ENCODE results near the gene IPO4. TPM values are rescaled to one million over a fixed set of nuclear protein-coding genes. Genes with fewer than 3 reads are reported as not detected.

The IPO4 gene
- polyA plus RNA-seq, 1 donor (not counting 4 experiments of a cell fraction or from before 2014, with no cell fraction given), result 18.6 TPM

GRCh38 chr14:24177041-24177825, 11.4 kb downstream of the IPO4 start:
- H2AFZ ChIP-seq (ENCODE audit: control insufficient read depth, low read length), result no peak overlapping the region
- no peaks in the 10 kb centered on the region for H3K9me1 ChIP-seq (ENCODE audit: control insufficient read depth, extremely low read depth, insufficient read depth, low read length)
- no peak overlapping the region for H3K4me3 ChIP-seq (ENCODE audit: control insufficient read depth in 2 of 3, extremely low read depth in 1 of 3, insufficient read depth in 2 of 3, low read depth in 1 of 3, low read length in 3 of 3)
- dilution Hi-C loops (cut with MboI; ENCODE audit: extremely low pct_ligation_motif_present, low sequenced_read_pairs), result no loop called here
- no peak overlapping the region for H3K4me2 ChIP-seq (ENCODE audit: control insufficient read depth, extremely low read depth, insufficient read depth, low read depth, low read length)
- FAIRE-seq, result no peak
- H3K79me2 ChIP-seq (ENCODE audit: control insufficient read depth, insufficient read depth, low read length), result no peaks in the 10 kb centered on the region
- no peak for DNase-seq (ENCODE audit: low read depth, low spot score)
- no peaks in the 10 kb centered on the region for H3K4me1 ChIP-seq (ENCODE audit: control insufficient read depth, extremely low read depth, insufficient read depth, low read length)
- no peak overlapping the region for H3K27ac ChIP-seq (ENCODE audit: control insufficient read depth, insufficient read depth, low read length)
- peaks cover 8% of the 10 kb centered on the region for H4K20me1 ChIP-seq (ENCODE audit: control insufficient read depth, extremely low read depth, insufficient read depth, low read length)
- H3K9me3 ChIP-seq (ENCODE audit: control insufficient read depth, low read depth, low read length), result no peaks in the 10 kb centered on the region
- H3K9ac ChIP-seq (ENCODE audit: control insufficient read depth, extremely low read depth, insufficient read depth, low read length), result no peak overlapping the region
- TF ChIP-seq EZH2 (IDR thresholded peaks at IDR 0.05; ENCODE audit: low read length) (no peak), CTCF (optimal IDR thresholded peaks at IDR 0.05 in 1 of 3, IDR thresholded peaks at IDR 0.05 in 1 of 3, conservative IDR thresholded peaks at IDR 0.05 in 1 of 3; ENCODE audit: extremely low read depth in 1 of 3, insufficient read depth in 2 of 3, low read length in 3 of 3) (no peak)
- no peaks in the 10 kb centered on the region for H3K27me3 ChIP-seq (ENCODE audit: control insufficient read depth, extremely low read depth, insufficient read depth, low read length)
- peaks cover 36 to 48% of the 10 kb centered on the region in 2 experiments for H3K36me3 ChIP-seq (ENCODE audit: control insufficient read depth in 2 of 2, extremely low read depth in 1 of 2, insufficient read depth in 2 of 2, low read length in 2 of 2)

GRCh38 chr14:24176599-24176998, 12.0 kb downstream of the IPO4 start:
- Histone ChIP-seq H3K9ac (ENCODE audit: control insufficient read depth, extremely low read depth, insufficient read depth, low read length) (no peak overlapping the region), H3K36me3 (ENCODE audit: control insufficient read depth in 2 of 2, extremely low read depth in 1 of 2, insufficient read depth in 2 of 2, low read length in 2 of 2) (peaks cover 32 to 48% of the 10 kb centered on the region in 2 experiments), H4K20me1 (ENCODE audit: control insufficient read depth, extremely low read depth, insufficient read depth, low read length) (peaks cover 8% of the 10 kb centered on the region), H3K27ac (ENCODE audit: control insufficient read depth, insufficient read depth, low read length) (no peak overlapping the region), H3K9me3 (ENCODE audit: control insufficient read depth, low read depth, low read length) (no peaks in the 10 kb centered on the region), H3K4me3 (ENCODE audit: control insufficient read depth in 2 of 3, extremely low read depth in 1 of 3, insufficient read depth in 2 of 3, low read depth in 1 of 3, low read length in 3 of 3) (no peak overlapping the region), H2AFZ (ENCODE audit: control insufficient read depth, low read length) (no peak overlapping the region), H3K4me2 (ENCODE audit: control insufficient read depth, extremely low read depth, insufficient read depth, low read depth, low read length) (no peak overlapping the region), H3K79me2 (ENCODE audit: control insufficient read depth, insufficient read depth, low read length) (no peaks in the 10 kb centered on the region), H3K9me1 (ENCODE audit: control insufficient read depth, extremely low read depth, insufficient read depth, low read length) (no peaks in the 10 kb centered on the region), H3K27me3 (ENCODE audit: control insufficient read depth, extremely low read depth, insufficient read depth, low read length) (no peaks in the 10 kb centered on the region), H3K4me1 (ENCODE audit: control insufficient read depth, extremely low read depth, insufficient read depth, low read length) (no peaks in the 10 kb centered on the region)
- TF ChIP-seq EZH2 (IDR thresholded peaks at IDR 0.05; ENCODE audit: low read length) (no peak), CTCF (optimal IDR thresholded peaks at IDR 0.05 in 1 of 3, IDR thresholded peaks at IDR 0.05 in 1 of 3, conservative IDR thresholded peaks at IDR 0.05 in 1 of 3; ENCODE audit: extremely low read depth in 1 of 3, insufficient read depth in 2 of 3, low read length in 3 of 3) (no peak)
- DNase-seq (ENCODE audit: low read depth, low spot score) (no peak), FAIRE-seq (no peak)
- dilution Hi-C loops (cut with MboI; ENCODE audit: extremely low pct_ligation_motif_present, low sequenced_read_pairs), result no loop called here

All from keratinocyte (primary cell).